SU-DHL-6 (cell line): ENCODE measurements around the gene DDIAS.
"Not testable (repeated sequence)": the region's sequence is repeated elsewhere in the genome, so short reads cannot be mapped to it uniquely, and the experiment has no call there.

Experiments used
- H2AFZ ChIP-seq: fragments of 200-600 bp; sonication (generic); 2 replicates; pipeline ENCODE4 v1.6.1; 2014; ENCODE audit warnings: low read depth, mild to moderate bottlenecking, moderate library complexity, mixed read lengths, antibody characterized with exemption, low read length; ENCODE audit not compliant: severe bottlenecking
- H3F3A ChIP-seq: fragments of 200-600 bp; shearing (Covaris generic); 2 replicates; pipeline ENCODE4 v1.6.0; 2016; ENCODE audit warnings: antibody characterized with exemption, mild to moderate bottlenecking; ENCODE audit not compliant: insufficient read depth
- H3K27ac ChIP-seq: fragments of 200-600 bp; sonication (generic); 2 replicates; pipeline ENCODE4 v1.5.1; 2016; ENCODE audit warnings: low read depth, mild to moderate bottlenecking, low read length, moderate library complexity, mixed read lengths
- H3K27me3 ChIP-seq: fragments of 200-600 bp; sonication (generic), shearing (Covaris generic); 2 replicates; pipeline ENCODE4 v1.6.0; 2014; ENCODE audit warnings: mild to moderate bottlenecking, low read length
- H3K36me3 ChIP-seq: fragments of 200-600 bp; sonication (generic); 2 replicates; pipeline ENCODE4 v1.6.1; 2014; ENCODE audit warnings: mild to moderate bottlenecking, low read length, mixed read lengths
- H3K4me2 ChIP-seq: fragments of 300-600, 200-600 bp; shearing (Covaris generic), sonication (generic); 2 replicates; pipeline ENCODE4 v1.6.0; 2014; ENCODE audit warnings: low read length, low read depth, mild to moderate bottlenecking; ENCODE audit not compliant: poor library complexity, severe bottlenecking
- H3K4me3 ChIP-seq: fragments of 200-600 bp; sonication (generic); 2 replicates; pipeline ENCODE4 v1.5.1; 2014; ENCODE audit warnings: antibody characterized with exemption, low read length, mild to moderate bottlenecking, mixed read lengths; ENCODE audit not compliant: insufficient read depth, poor library complexity, severe bottlenecking
- H3K79me2 ChIP-seq: fragments of 200-600 bp; sonication (generic); 2 replicates; pipeline ENCODE4 v1.6.1; 2014; ENCODE audit warnings: mild to moderate bottlenecking, low read length, moderate library complexity; ENCODE audit not compliant: insufficient read depth
- H3K9ac ChIP-seq: fragments of 200-600 bp; sonication (generic); 2 replicates; pipeline ENCODE4 v1.7.0; 2014; ENCODE audit warnings: mild to moderate bottlenecking, low read length
- H3K9me2 ChIP-seq: fragments of 200-600 bp; sonication (generic); replicated peaks from 2 replicates; pipeline ENCODE4 v1.6.1; 2014; ENCODE audit warnings: low read length; ENCODE audit not compliant: insufficient read depth
- H3K9me3 ChIP-seq: fragments of 200-600 bp; sonication (generic); 2 replicates; pipeline ENCODE4 v1.6.1; 2014; ENCODE audit warnings: low read length, mixed read lengths; ENCODE audit not compliant: insufficient read depth
- H4K20me1 ChIP-seq: fragments of 200-600 bp; sonication (generic); 2 replicates; pipeline ENCODE4 v1.6.1; 2014; ENCODE audit warnings: low read depth, mild to moderate bottlenecking, antibody characterized with exemption, low read length, moderate library complexity, mixed read lengths
- EZH2phosphoT487 ChIP-seq: fragments of 200-600 bp; sonication (generic), shearing (Covaris generic); conservative IDR thresholded peaks from 2 replicates; pipeline ENCODE4 v1.6.1; 2018; ENCODE audit warnings: mild to moderate bottlenecking, antibody characterized with exemption, low read length, moderate library complexity, mixed read lengths
- TF ChIP-seq, protein P1 (sequence below): fragments of 200-600 bp; sonication (generic); IDR thresholded peaks from one replicate; pipeline ENCODE4 v1.5.1; 2017; ENCODE audit warnings: antibody characterized with exemption, mild to moderate bottlenecking, low read length, moderate library complexity; ENCODE audit not compliant: insufficient read depth, poor library complexity, severe bottlenecking

Gene DDIAS

DNA sequence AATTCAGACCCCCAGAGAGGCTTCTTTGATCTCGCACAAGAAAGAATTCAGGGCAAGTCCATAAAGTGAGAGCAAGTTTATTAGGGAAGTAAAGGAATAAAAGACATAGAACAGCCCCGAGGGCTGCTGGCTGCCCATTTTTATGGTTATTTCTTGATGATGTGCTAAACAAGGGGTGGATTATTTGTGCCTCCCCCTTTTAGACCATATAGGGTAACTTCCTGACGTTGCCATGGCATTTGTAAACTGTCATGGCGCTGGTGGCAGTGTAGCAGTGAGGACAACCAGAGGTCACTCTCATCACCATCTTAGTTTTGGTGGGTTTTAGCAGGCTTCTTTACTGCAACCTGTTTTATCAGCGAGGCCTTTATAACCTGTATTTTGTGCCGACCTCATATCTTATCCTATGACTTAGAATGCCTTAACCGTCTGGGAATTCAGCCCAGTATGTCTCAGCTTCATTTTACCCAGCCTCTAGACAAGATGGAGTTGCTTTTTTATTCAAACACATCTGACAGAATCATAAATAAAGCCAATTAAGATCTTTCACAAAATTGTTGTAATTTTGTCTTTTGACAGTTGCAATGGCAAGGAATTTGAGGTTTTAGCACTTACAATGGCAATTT lies 7.6 kb downstream of the DDIAS start:
- H3K4me3 ChIP-seq: no peak overlapping the region
- peaks cover 16% of the 10 kb centered on the region for H3K36me3 ChIP-seq
- 0 out of 2 replicates have a peak, but pooled peaks cover 3% of the 10 kb centered on the region for H4K20me1 ChIP-seq
- no peak overlapping the region for H3K9ac ChIP-seq
- no peak overlapping the region for H2AFZ ChIP-seq
- no peaks in the 10 kb centered on the region for H3K9me2 ChIP-seq
- no peaks in the 10 kb centered on the region for H3K27me3 ChIP-seq
- no peak overlapping the region for H3K27ac ChIP-seq
- peaks cover 81% of the 10 kb centered on the region for H3K79me2 ChIP-seq
- TF ChIP-seq, protein P1, sequence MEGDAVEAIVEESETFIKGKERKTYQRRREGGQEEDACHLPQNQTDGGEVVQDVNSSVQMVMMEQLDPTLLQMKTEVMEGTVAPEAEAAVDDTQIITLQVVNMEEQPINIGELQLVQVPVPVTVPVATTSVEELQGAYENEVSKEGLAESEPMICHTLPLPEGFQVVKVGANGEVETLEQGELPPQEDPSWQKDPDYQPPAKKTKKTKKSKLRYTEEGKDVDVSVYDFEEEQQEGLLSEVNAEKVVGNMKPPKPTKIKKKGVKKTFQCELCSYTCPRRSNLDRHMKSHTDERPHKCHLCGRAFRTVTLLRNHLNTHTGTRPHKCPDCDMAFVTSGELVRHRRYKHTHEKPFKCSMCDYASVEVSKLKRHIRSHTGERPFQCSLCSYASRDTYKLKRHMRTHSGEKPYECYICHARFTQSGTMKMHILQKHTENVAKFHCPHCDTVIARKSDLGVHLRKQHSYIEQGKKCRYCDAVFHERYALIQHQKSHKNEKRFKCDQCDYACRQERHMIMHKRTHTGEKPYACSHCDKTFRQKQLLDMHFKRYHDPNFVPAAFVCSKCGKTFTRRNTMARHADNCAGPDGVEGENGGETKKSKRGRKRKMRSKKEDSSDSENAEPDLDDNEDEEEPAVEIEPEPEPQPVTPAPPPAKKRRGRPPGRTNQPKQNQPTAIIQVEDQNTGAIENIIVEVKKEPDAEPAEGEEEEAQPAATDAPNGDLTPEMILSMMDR: no peak
- no peak for TF ChIP-seq EZH2phosphoT487
- no peaks in the 10 kb centered on the region for H3K9me3 ChIP-seq
- no peak overlapping the region for H3K4me2 ChIP-seq
- H3F3A ChIP-seq: peaks cover 11% of the 10 kb centered on the region; the same call in 1 of the 2 replicates

DNA sequence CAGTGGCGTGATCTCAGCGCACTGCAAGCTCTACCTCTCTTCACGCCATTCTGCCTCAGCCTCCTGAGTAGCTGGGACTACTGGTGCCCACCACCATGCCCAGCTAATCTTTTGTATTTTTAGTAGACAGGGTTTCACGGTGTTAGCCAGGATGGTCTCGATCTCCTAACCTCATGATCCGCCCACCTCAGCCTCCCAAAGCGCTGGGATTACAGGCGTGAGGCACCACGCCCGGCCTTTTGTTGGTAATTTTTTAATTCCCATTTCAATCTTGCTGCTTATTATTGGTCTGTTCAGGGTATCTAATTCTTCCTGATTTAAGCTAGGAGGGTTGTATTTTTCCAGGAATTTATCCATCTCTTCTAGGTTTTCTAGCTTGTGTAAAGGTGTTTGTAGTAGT lies 18.2 kb downstream of the DDIAS start:
- peaks cover 30% of the 10 kb centered on the region for H3K79me2 ChIP-seq

DNA sequence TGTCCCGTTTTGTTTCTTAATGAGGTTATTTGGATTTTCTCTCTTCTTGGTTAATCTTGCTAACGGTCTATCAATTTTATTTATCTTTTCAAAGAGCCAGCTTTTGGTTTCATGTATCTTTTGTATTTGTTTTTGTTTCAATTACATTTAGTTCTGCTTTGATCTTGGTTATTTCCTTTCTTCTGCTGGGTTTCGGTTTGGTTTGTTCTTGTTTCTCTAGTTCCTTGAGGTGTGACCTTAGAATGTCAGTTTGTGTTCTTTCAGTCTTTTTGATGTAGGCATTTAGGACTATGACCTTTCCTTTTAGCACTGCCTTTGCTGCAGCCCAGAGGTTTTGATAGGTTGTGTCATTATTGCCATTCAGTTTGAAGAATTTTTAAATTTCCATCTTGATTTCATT lies 18.7 kb downstream of the DDIAS start:
- not testable (repeated sequence) for H3K27me3 ChIP-seq, H3K9ac ChIP-seq, H3K9me3 ChIP-seq, H3K9me2 ChIP-seq, H2AFZ ChIP-seq, H3F3A ChIP-seq, H4K20me1 ChIP-seq, H3K4me3 ChIP-seq
- Histone ChIP-seq H3K79me2 (peaks cover 30% of the 10 kb centered on the region), H3K27ac (0 out of 2 replicates have a peak overlapping the region, but pooled peaks have one; percentile 29), H3K36me3 (peaks cover 30% of the 10 kb centered on the region), H3K4me2 (peak overlapping the region; percentile 38)

More for the DNA sequence above, 18.2 kb downstream of the DDIAS start:
- not testable (repeated sequence) for H3K4me3 ChIP-seq, H3K27me3 ChIP-seq, H3K9ac ChIP-seq, H4K20me1 ChIP-seq, H3F3A ChIP-seq, H3K9me2 ChIP-seq, H3K9me3 ChIP-seq, H2AFZ ChIP-seq
- 0 out of 2 replicates have a peak overlapping the region, but pooled peaks have one; percentile 29 for H3K27ac ChIP-seq
- peak overlapping the region; percentile 38 for H3K4me2 ChIP-seq
- peaks cover 34% of the 10 kb centered on the region for H3K36me3 ChIP-seq

DNA sequence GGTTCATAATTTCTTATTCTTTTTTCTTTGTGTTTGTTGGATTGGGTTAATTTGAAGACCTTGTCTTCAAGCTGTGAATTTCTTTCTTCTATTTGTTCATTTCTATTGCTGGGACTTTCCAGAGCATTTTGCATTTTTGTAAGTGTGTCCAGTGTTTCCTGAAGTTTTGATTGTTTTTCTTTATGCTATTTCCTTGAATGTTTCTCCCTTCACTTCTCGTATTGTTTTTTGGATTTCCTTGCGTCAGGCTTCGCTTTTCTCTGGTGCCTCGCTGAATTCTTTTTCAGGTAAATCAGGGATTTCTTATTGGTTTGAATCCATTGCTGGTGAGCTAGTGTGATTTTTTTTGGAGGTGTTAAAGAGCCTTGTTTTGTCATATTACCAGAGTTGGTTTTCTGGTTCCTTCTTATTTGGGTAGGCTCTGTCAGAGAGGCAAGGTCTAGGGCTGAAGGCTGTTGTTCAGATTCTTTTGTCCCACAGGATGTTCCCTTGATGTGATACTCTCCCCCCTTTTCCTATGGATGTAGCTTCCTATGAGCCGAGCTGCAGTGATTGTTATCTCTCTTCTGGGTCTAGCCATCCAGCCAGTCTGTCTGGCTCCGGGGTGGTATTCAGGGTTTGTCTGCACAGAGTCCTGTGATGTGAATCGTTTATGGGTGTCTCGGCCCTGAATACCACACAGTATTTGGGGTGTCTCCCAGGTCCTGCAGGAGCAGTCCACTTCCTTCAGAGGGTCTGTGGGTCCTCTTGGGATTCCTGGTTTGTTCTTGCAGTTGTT lies 21.0 kb downstream of the DDIAS start:
- H3K9me2 ChIP-seq, H4K20me1 ChIP-seq, H2AFZ ChIP-seq, H3K9me3 ChIP-seq, H3K9ac ChIP-seq, H3K27me3 ChIP-seq, H3K27ac ChIP-seq, H3K4me2 ChIP-seq, H3K4me3 ChIP-seq: not testable (repeated sequence)
- H3K36me3 ChIP-seq: peaks cover 22% of the 10 kb centered on the region; the same call in 1 of the 2 replicates
- H3F3A ChIP-seq: peaks cover 10% of the 10 kb centered on the region; the same call in 1 of the 2 replicates
- peaks cover 30% of the 10 kb centered on the region for H3K79me2 ChIP-seq
